HG02610 (cell line): ENCODE data around the gene MED12L.
A peak's percentile ranks its signal among the peaks of the same experiment; 100 is the strongest.
"Not testable (repeated sequence)": the region's sequence is repeated elsewhere in the genome, so short reads cannot be mapped to it uniquely, and the experiment has no call there.

Experiments used
- ATAC-seq: cut with Tn5 transposase; IDR thresholded peaks from one replicate; pipeline ENCODE4 v1.9.1; 2021; ENCODE audit warnings: mild to moderate bottlenecking, moderate library complexity; ENCODE audit not compliant: unreplicated experiment

MED12L gene

DNA sequence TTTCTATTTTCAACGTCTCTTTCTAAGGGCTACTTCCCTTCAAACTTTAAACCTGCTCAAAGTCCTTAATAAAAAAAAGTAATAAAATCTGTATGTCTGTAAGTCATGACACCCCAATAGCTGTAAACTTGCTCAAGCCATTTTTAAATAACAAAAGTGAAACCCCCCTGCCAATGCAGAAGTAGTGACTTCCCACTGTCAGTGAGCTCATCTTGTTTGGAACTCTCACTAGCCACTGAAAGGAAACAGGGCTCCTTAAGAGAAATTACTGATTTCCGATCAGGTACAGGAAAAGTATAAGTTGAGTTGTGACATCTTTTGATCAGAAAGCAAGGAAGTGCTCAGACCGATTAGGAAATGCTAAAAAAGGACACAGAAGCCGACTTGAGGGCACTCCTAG is 145.2 kb downstream of the MED12L start:
- peak; percentile 55 for ATAC-seq

DNA sequence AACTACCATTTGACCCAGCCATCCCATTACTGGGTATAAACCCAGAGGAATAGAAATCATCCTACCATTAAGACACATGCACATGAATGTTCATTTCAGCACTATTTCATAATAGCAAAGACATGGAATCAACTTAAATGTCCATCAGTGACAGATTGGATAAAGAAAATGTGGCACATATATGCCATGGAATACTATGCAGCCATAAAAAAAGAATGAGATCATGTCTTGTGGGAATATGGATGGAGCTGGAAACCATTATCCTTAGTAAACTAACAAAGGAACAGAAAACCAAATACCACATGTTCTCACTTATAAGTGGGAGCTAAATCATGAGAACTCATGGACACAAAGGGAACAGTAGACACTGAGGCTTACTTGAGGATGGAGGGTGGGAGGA is 146.9 kb downstream of the MED12L start:
- not testable (repeated sequence) for ATAC-seq

GRCh38 chr3:151232991-151233390 is 147.5 kb downstream of the MED12L start:
- ATAC-seq, result no peak

DNA sequence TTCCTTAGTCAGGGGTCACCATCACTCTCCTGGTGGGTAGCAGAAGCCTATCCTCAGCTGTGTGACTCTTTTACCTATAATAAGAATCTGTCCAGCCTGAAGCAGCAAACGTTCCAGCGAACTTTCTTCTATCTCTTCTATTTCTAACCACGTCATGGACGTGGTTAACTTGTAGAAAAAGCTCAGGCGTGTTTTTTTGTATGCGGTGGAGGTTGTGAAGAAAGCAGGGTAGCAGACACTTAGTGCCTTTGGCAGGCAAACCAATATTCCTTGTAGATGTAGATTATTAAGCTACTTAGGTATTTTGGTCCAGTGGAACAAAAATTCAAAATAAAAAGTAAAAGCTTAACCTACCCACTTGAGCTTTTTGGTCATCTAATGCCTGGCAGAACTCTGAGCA is 149.4 kb downstream of the MED12L start:
- ATAC-seq, result no peak

DNA sequence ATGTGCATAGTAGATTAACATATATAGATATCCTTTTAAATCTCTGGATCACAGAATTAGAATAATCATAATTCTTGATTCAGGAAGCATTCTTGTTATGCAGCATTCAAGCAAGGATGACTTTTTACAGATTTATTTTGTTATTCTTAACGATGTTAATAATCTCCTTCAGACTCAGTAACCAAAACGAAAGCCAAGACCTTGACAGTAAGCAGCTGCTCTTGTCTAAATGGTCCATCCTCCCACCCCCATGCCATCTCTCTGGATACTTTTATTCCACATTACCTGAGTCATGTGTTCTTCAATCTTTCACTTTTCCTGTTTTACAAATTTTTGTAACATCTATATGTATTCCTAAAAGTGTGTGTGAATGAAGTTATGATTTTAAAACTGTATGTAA is 150.9 kb downstream of the MED12L start:
- ATAC-seq, result no peak

DNA sequence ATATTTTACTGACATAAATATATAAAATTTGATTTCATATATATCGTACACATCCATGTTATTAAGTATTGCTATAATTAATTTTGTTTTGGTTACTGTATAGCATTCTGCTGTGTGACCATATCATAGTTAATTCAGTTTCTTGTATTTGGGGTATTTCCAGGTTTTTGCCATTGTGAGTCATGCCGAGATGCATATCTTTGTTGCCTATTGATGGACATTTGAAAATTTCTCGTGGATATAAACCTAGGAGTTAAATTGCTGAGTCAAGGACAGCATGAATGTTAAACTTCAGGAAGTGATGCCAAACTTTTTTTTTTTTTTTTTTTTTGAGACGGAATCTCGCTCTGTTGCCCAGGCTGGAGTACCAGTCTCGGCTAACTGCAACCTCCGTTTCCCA is 151.3 kb downstream of the MED12L start:
- ATAC-seq, result no peak

DNA sequence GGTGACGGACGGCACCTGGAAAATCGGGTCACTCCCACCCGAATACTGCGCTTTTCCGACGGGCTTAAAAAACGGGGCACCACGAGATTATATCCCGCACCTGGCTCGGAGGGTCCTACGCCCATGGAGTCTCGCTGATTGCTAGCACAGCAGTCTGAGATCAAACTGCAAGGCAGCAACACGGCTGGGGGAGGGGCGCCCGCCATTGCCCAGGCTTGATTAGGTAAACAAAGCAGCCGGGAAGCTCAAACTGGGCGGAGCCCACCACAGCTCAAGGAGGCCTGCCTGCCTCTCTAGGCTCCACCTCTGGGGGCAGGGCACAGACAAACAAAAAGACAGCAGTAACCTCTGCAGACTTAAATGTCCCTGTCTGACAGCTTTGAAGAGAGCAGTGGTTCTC is 156.5 kb downstream of the MED12L start:
- ATAC-seq, result not testable (repeated sequence)

- ATAC-seq, result no peak
These were observed 163.4 kb downstream of the MED12L start for GRCh38 chr3:151248772-151249337.

GRCh38 chr3:151256749-151257148 is 171.3 kb downstream of the MED12L start:
- no peak for ATAC-seq

DNA sequence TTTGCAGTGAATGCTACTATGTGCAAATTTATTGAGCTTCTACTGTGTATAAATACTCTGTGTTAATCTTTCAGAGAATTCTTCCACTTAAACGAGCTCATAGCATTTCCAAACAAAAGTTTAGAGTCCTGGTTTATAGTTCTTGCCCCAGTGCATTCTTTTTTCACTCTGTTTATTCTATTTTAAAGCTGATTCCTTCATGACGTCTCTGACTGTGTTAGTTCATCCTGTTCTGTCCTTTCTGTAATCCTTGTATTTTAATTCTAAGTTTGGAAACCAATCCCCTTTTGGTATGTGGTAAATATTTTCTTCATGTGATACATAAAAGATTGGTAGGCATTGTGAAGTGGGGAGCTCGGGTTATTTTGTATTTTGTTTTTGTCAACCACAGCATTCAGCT is 174.2 kb downstream of the MED12L start:
- no peak for ATAC-seq

- no peak for ATAC-seq
These were observed 177.5 kb downstream of the MED12L start for GRCh38 chr3:151262871-151263525.

GRCh38 chr3:151264605-151265004 is 179.1 kb downstream of the MED12L start:
- no peak for ATAC-seq

- ATAC-seq, result no peak
These were observed 179.7 kb downstream of the MED12L start for GRCh38 chr3:151265166-151265565.

GRCh38 chr3:151265866-151266265 is 180.4 kb downstream of the MED12L start:
- ATAC-seq, result peak; percentile 93

- no peak for ATAC-seq
These were observed 181.6 kb downstream of the MED12L start for GRCh38 chr3:151267066-151267465.

DNA sequence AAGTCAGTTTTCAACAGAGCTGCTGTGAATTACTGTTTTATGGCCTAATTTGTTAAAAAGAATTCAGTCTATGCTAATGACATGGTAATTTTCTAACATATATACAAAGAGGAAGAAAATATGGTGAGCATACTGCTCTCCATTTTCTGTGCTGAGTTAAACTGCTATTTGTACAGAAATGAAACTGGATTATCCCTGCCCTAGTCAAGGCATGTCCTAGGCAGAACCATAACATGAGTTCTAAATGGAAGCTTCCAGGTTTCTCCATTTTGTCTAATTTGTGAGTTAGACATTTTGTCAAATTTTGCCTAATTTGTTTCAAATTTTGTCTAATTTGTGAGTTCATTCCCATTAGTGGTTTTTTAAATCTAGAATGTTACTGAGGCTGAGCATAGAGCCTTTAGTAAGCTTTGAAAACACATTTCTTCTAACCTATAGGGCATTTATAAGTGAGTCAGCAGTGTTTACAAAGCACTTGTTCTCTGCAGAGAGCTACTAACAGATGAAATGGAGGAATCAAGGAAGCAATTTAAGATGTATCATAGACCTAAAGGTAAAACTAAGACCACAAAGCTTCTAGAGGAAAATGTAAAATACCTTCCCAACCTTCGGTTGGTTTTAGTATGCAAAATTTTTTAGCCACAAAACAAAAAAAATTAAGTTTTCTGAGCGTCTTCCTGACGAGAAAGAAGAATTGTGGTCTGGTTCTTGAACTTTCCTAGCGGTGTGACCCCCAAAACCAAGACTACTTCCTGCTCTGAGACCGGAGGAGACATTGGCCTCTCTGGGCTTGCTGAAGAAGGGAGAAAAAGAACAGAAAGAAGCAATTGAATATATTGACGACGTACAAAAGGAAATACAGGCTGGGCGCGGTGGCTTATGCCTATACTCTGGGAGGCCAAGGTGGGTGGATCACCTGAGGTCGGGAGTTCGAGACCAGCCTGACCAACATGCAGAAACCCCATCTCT is 183.1 kb downstream of the MED12L start:
- ATAC-seq, result peak; percentile 69

DNA sequence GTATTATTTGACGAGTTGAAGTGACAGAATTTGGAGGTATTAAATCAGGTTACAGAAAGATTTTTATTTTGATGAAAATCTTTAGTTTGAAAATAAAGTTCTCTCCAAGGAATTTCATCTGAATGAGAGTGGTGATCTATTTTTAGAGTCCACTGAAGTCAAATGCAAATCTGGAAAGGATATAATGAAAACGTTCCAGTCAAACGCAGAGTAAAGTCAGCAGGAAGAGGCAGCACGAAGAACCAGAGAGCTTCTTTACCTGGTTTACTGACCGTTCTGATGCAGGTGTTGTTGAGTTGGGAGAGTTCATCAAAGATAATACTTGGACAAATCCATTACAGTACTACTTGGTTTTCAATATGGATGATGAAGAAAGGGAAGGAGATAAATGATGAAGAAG is 184.2 kb downstream of the MED12L start:
- ATAC-seq, result no peak

GRCh38 chr3:151275091-151275490 is 189.6 kb downstream of the MED12L start:
- no peak for ATAC-seq

DNA sequence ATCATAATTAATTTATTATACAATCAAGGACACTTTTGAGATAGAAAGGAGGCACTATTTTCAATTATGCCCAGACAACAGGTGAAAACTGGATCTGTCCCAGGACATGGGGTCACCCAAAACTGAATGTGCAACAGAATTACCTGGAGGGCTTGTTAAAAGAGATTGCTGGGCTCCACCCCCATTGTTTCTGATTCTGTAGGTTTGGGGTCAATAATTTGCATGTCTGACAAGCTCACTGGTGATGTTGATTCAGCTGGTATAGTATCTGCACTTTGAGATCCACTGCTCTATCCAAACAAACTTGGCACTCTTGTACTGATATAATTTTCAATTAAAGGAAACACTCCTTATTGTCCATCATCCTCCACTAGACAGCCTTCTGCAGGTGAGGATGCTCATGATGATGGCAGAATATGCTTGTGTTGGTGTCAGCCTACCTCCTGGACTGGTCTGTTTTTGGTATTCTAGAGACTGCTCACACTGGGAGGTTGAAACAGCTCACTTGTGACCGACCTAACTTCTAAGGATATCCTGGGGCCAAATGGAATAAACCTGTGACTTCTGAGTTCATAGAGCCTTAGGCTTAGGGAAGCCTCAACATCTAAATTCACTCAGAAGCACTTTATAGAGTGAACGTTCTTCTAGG is 190.7 kb downstream of the MED12L start:
- ATAC-seq, result peak; percentile 15

- peak; percentile 69 for ATAC-seq
These were observed 191.2 kb downstream of the MED12L start for GRCh38 chr3:151276687-151277042.

DNA sequence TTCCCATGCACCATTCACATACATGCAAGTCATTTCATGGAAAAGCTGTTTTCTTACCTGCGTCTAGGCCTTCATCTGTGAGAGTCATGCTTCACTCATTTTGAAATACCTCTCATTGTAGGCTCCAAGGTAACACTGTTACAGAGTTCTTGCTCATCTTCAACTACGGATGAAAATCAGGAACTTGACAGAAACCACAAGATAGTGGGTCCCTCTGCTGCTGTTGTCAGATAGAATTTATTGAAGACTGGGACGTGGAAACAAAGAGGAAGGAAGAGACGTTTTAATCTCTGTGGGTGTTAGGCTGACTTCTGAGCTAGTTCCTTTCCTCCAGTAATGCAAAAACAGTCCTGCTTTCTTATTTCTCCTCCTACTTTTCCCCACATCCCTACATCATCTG is 192.8 kb downstream of the MED12L start, which contains the start of gene P2RY14:
Gene P2RY14, minus strand, starts transcription at position 313 of the 400 bp plus-strand sequence. CDS start 64,226 bp downstream, outside the sequence.
- peak; percentile 37 for ATAC-seq
